ENCODE data around the gene ADPRS. TPM values are rescaled to one million over a fixed set of nuclear protein-coding genes. Genes with fewer than 3 reads are reported as not detected.
A peak's percentile ranks its signal among the peaks of the same experiment; 100 is the strongest.

The ADPRS gene
- total and polyA plus RNA-seq, 2 donors (not counting 1 experiment from before 2014, with no cell fraction given), result 25.3 to 30.9 TPM

DNA sequence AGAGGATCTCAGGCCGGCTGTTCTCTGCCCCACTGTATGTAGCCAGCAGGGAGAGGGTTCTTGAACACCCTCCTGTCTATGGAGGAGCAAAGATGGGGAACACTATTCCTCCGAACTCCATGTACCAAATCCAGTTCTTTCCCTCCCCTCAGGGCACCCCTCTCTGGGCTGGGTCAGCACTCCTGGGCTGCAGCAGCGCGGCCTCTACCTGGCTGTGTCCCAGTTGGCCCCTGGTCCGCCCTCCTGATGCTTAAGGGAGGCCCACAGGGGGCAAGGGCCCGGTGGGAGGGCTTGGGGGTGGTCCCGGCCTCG, 471 bp upstream of the ADPRS start:
- Histone ChIP-seq H2AFZ (ENCODE audit: low read length) (peak overlapping the region; percentile 92), H3K79me2 (ENCODE audit: control insufficient read depth, insufficient read depth, low read length) (peaks cover 26% of the 10 kb centered on the region), H3K9ac (ENCODE audit: insufficient read depth, low read length) (peak overlapping the region; percentile 73), H4K20me1 (ENCODE audit: control insufficient read depth, extremely low read depth, insufficient read depth, low read length) (no peaks in the 10 kb centered on the region), H3K36me3 (ENCODE audit: control insufficient read depth, insufficient read depth, low read length) (peaks cover 16% of the 10 kb centered on the region), H3K4me3 (replicated peaks in 1 of 4; ENCODE audit: control extremely low read depth in 1 of 4, insufficient read depth in 1 of 4, low read depth in 3 of 4, low read length in 4 of 4) (peak overlapping the region; percentile 42 to 98 (median 68)), H3K4me2 (ENCODE audit: extremely low read depth, insufficient read depth, low read length) (peak overlapping the region; percentile 81), H3K27me3 (ENCODE audit: control insufficient read depth, insufficient read depth, low read length) (no peaks in the 10 kb centered on the region), H3K9me3 (ENCODE audit: control insufficient read depth, insufficient read depth, low read depth, low read length) (no peaks in the 10 kb centered on the region), H3K27ac (ENCODE audit: insufficient read depth, low read length) (peak overlapping the region; percentile 45), H3K4me1 (ENCODE audit: control insufficient read depth, extremely low read depth, insufficient read depth, low read length) (peaks cover 8% of the 10 kb centered on the region)
- TF ChIP-seq, protein P1, sequence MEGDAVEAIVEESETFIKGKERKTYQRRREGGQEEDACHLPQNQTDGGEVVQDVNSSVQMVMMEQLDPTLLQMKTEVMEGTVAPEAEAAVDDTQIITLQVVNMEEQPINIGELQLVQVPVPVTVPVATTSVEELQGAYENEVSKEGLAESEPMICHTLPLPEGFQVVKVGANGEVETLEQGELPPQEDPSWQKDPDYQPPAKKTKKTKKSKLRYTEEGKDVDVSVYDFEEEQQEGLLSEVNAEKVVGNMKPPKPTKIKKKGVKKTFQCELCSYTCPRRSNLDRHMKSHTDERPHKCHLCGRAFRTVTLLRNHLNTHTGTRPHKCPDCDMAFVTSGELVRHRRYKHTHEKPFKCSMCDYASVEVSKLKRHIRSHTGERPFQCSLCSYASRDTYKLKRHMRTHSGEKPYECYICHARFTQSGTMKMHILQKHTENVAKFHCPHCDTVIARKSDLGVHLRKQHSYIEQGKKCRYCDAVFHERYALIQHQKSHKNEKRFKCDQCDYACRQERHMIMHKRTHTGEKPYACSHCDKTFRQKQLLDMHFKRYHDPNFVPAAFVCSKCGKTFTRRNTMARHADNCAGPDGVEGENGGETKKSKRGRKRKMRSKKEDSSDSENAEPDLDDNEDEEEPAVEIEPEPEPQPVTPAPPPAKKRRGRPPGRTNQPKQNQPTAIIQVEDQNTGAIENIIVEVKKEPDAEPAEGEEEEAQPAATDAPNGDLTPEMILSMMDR (conservative IDR thresholded peaks at IDR 0.05 in 1 of 2, IDR thresholded peaks at IDR 0.05 in 1 of 2; ENCODE audit: low read depth in 1 of 2, low read length in 2 of 2), result no peak
- no peak for TF ChIP-seq EZH2 (IDR thresholded peaks at IDR 0.05; ENCODE audit: low read length, missing control alignments)
- no peak for DNase-seq (ENCODE audit: low read depth in 2 of 2)

DNA sequence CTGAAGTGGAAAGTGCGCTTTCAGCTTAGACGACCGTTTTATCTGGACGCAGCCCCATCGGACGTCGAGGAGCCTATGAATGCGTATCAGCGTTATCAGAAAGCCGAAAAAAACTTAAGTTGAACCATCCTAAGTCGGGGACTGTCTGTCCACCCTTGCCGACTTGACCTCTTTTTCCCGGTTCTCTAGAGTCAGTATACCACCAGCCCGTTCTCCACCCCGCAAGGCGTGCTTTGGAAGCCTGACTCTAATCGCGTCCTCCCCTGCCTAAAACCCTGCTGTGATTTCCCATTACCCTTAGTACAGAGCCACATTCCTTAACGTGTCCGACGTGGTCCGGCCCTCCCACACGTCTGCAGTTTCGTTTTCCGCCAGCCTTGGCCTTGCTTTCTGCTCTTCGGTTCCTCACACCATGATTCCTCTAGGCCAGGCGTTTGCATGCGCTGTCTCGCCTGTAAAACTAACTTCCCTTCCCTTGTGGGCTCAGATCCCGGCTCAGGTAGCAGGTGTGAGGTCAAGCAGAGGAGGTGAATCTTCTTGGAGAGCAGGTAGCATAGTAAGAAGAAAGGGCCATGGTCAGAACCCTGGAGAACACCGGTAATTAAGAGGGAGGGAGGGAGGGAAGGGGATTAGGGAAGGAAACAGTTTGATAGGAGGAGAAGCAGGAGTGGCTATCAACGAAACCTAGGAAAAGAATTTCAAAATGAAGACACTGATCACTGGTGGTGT, 865 bp downstream of the ADPRS start:
- TF ChIP-seq, protein P1 (conservative IDR thresholded peaks at IDR 0.05 in 1 of 2, IDR thresholded peaks at IDR 0.05 in 1 of 2; ENCODE audit: low read depth in 1 of 2, low read length in 2 of 2), result no peak
- no peak for TF ChIP-seq EZH2 (IDR thresholded peaks at IDR 0.05; ENCODE audit: low read length, missing control alignments)
- peak overlapping the region; percentile 83 to 98 (median 90) for H3K4me3 ChIP-seq (replicated peaks in 1 of 4; ENCODE audit: control extremely low read depth in 1 of 4, insufficient read depth in 1 of 4, low read depth in 3 of 4, low read length in 4 of 4)
- peaks cover 26% of the 10 kb centered on the region for H3K79me2 ChIP-seq (ENCODE audit: control insufficient read depth, insufficient read depth, low read length)
- DNase-seq (ENCODE audit: low read depth in 2 of 2), result peak; percentile 35 to 71
- no peaks in the 10 kb centered on the region for H3K9me3 ChIP-seq (ENCODE audit: control insufficient read depth, insufficient read depth, low read depth, low read length)
- peaks cover 27% of the 10 kb centered on the region for H3K36me3 ChIP-seq (ENCODE audit: control insufficient read depth, insufficient read depth, low read length)
- no peaks in the 10 kb centered on the region for H4K20me1 ChIP-seq (ENCODE audit: control insufficient read depth, extremely low read depth, insufficient read depth, low read length)
- H3K27ac ChIP-seq (ENCODE audit: insufficient read depth, low read length), result peak overlapping the region; percentile 87
- H3K9ac ChIP-seq (ENCODE audit: insufficient read depth, low read length), result peak overlapping the region; percentile 73
- H3K27me3 ChIP-seq (ENCODE audit: control insufficient read depth, insufficient read depth, low read length), result no peaks in the 10 kb centered on the region
- H3K4me2 ChIP-seq (ENCODE audit: extremely low read depth, insufficient read depth, low read length), result peak overlapping the region; percentile 100
- H3K4me1 ChIP-seq (ENCODE audit: control insufficient read depth, extremely low read depth, insufficient read depth, low read length), result peaks cover 10% of the 10 kb centered on the region
- peak overlapping the region; percentile 57 for H2AFZ ChIP-seq (ENCODE audit: low read length)

DNA sequence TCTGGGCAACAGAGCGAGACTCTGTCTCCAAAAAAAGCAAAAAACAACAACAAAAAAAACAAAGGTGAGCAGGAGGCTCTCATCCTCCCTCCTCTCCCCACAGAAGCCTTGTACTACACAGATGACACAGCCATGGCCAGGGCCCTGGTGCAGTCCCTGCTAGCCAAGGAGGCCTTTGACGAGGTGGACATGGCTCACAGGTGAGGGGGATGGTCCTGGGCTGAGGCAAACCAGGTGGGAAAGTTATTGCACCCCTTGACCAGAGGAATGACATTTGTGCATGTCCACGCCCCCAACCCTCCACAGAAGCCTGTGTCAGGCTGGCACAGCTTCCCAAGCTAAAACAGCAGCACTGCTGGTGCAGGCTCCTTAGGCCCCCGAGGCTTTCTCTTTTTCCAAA, 2.4 kb downstream of the ADPRS start:
- Histone ChIP-seq H3K36me3 (ENCODE audit: control insufficient read depth, insufficient read depth, low read length) (peaks cover 33% of the 10 kb centered on the region), H3K4me3 (replicated peaks in 1 of 4; ENCODE audit: control extremely low read depth in 1 of 4, insufficient read depth in 1 of 4, low read depth in 3 of 4, low read length in 4 of 4) (no peak overlapping the region), H3K79me2 (ENCODE audit: control insufficient read depth, insufficient read depth, low read length) (peaks cover 26% of the 10 kb centered on the region)

More for the DNA sequence above, 2.4 kb downstream of the ADPRS start:
- H3K9ac ChIP-seq (ENCODE audit: insufficient read depth, low read length), result no peak overlapping the region
- H3K4me2 ChIP-seq (ENCODE audit: extremely low read depth, insufficient read depth, low read length), result no peak overlapping the region
- H3K27me3 ChIP-seq (ENCODE audit: control insufficient read depth, insufficient read depth, low read length), result no peaks in the 10 kb centered on the region
- no peaks in the 10 kb centered on the region for H4K20me1 ChIP-seq (ENCODE audit: control insufficient read depth, extremely low read depth, insufficient read depth, low read length)
- H3K27ac ChIP-seq (ENCODE audit: insufficient read depth, low read length), result no peak overlapping the region
- H3K4me1 ChIP-seq (ENCODE audit: control insufficient read depth, extremely low read depth, insufficient read depth, low read length), result peaks cover 10% of the 10 kb centered on the region
- H2AFZ ChIP-seq (ENCODE audit: low read length), result no peak overlapping the region
- TF ChIP-seq, protein P1 (conservative IDR thresholded peaks at IDR 0.05 in 1 of 2, IDR thresholded peaks at IDR 0.05 in 1 of 2; ENCODE audit: low read depth in 1 of 2, low read length in 2 of 2), result no peak
- TF ChIP-seq EZH2 (IDR thresholded peaks at IDR 0.05; ENCODE audit: low read length, missing control alignments), result no peak
- DNase-seq (ENCODE audit: low read depth in 2 of 2), result no peak
- H3K9me3 ChIP-seq (ENCODE audit: control insufficient read depth, insufficient read depth, low read depth, low read length), result no peaks in the 10 kb centered on the region
